ENCODE results near the gene CLASRP. TPM values are rescaled to one million over a fixed set of nuclear protein-coding genes. Genes with fewer than 3 reads are reported as not detected.

CLASRP gene
- total RNA-seq, 4 donors from 2014 or later = 28.8 to 121 (median 91.5) TPM

- ATAC-seq = no peak
- in situ Hi-C loops (cut with MboI; ENCODE audit: low sequenced_read_pairs in 4 of 4) = no loop called here
- intact Hi-C loops (cut with DNase I; ENCODE audit: low total_unique reads) = no loop called here
- DNase-seq = no peak
- Histone ChIP-seq H3K4me1 (peaks cover 9 to 11% of the 10 kb centered on the region in 2 donors), H3K4me3 (peak overlapping the region in 1 of 4 donors; percentile 52), H3K27ac (peak overlapping the region in 3 of 4 donors; percentile 14 to 69 (median 57)), H3K9me3 (no peaks in the 10 kb centered on the region), H3K27me3 (no peaks in the 10 kb centered on the region), H3K36me3 (peaks cover 0 to 14% of the 10 kb centered on the region in 2 donors)
- TF ChIP-seq POLR2A (IDR thresholded peaks at IDR 0.05) (no peak), CTCF (IDR thresholded peaks at IDR 0.05 in 4 of 5, conservative IDR thresholded peaks at IDR 0.05 in 1 of 5) (no peak)
Observed at GRCh38 chr19:45074744-45075300, 36.0 kb downstream of the CLASRP start.

GRCh38 chr19:45075301-45076028 is 36.6 kb downstream of the CLASRP start:
- Histone ChIP-seq H3K27me3 (no peaks in the 10 kb centered on the region), H3K27ac (peak overlapping the region; percentile 28 to 69 (median 60)), H3K4me1 (peaks cover 16 to 17% of the 10 kb centered on the region in 2 donors), H3K36me3 (peaks cover 0 to 8% of the 10 kb centered on the region in 2 donors), H3K9me3 (no peaks in the 10 kb centered on the region), H3K4me3 (peak overlapping the region; percentile 50 to 63 (median 54))
- no peak for TF ChIP-seq CTCF (IDR thresholded peaks at IDR 0.05 in 4 of 5, conservative IDR thresholded peaks at IDR 0.05 in 1 of 5)
- no peak for TF ChIP-seq POLR2A (IDR thresholded peaks at IDR 0.05)
- in situ Hi-C loops (cut with MboI; ENCODE audit: low sequenced_read_pairs in 4 of 4) = no loop called here
- DNase-seq (peak; percentile 43 to 60), ATAC-seq (peak in 1 of 2 donors; percentile 13)
- intact Hi-C loops (cut with DNase I; ENCODE audit: low total_unique reads) = no loop called here

GRCh38 chr19:45076029-45076850 is 37.4 kb downstream of the CLASRP start, which contains the start of gene ZNF296:
TSS of gene ZNF296 (minus strand) at chr19:45076478. CDS start at chr19:45076373, 105 bp downstream.
- intact Hi-C loops (cut with DNase I; ENCODE audit: low total_unique reads) = no loop called here
- ATAC-seq (peak; percentile 59 to 63), DNase-seq (peak; percentile 63 to 81)
- H3K4me3 ChIP-seq = peak within 1 kb of the TSS; percentile 50 to 63 (median 54)
- in situ Hi-C loops (cut with MboI; ENCODE audit: low sequenced_read_pairs in 4 of 4) = no loop called here
- no peak for TF ChIP-seq CTCF (IDR thresholded peaks at IDR 0.05 in 4 of 5, conservative IDR thresholded peaks at IDR 0.05 in 1 of 5)
- peak; percentile 74 to 80 for TF ChIP-seq POLR2A (IDR thresholded peaks at IDR 0.05)
- H3K27me3 ChIP-seq = no peaks in the 10 kb centered on the region
- no peaks in the 10 kb centered on the region for H3K9me3 ChIP-seq
- peaks cover 0 to under 1% of the 10 kb centered on the region in 2 donors for H3K36me3 ChIP-seq
- peak within 1 kb of the TSS; percentile 42 to 69 (median 60) for H3K27ac ChIP-seq
- peaks cover 21 to 22% of the 10 kb centered on the region in 2 donors for H3K4me1 ChIP-seq

GRCh38 chr19:45076851-45077730 is 38.2 kb downstream of the CLASRP start:
- H3K27ac ChIP-seq = peak overlapping the region; percentile 42 to 69 (median 60)
- H3K9me3 ChIP-seq = no peaks in the 10 kb centered on the region
- no peaks in the 10 kb centered on the region for H3K27me3 ChIP-seq
- H3K4me3 ChIP-seq = peak overlapping the region; percentile 24 to 63 (median 54)
- H3K4me1 ChIP-seq = peaks cover 21 to 22% of the 10 kb centered on the region in 2 donors
- DNase-seq (no peak), ATAC-seq (no peak)
- intact Hi-C loops (cut with DNase I; ENCODE audit: low total_unique reads) (no loop called here), in situ Hi-C loops (cut with MboI; ENCODE audit: low sequenced_read_pairs in 4 of 4) (no loop called here)
- TF ChIP-seq CTCF (IDR thresholded peaks at IDR 0.05 in 4 of 5, conservative IDR thresholded peaks at IDR 0.05 in 1 of 5) = no peak
- no peak for TF ChIP-seq POLR2A (IDR thresholded peaks at IDR 0.05)
- peaks cover 0 to under 1% of the 10 kb centered on the region in 2 donors for H3K36me3 ChIP-seq

Data from gastrocnemius medialis (tissue), 4 donors.